Glomerular visceral epithelial cell (primary cell): ENCODE results near the gene SETDB2.
A peak's percentile ranks its signal among the peaks of the same experiment; 100 is the strongest.
"Not testable (repeated sequence)": the region's sequence is repeated elsewhere in the genome, so short reads cannot be mapped to it uniquely, and the experiment has no call there.

Experiments used
- DNase-seq: peaks from one replicate; pipeline ENCODE4 v3.0.0-alpha.2; 2016; ENCODE audit errors: extremely low spot score

The SETDB2 gene

DNA sequence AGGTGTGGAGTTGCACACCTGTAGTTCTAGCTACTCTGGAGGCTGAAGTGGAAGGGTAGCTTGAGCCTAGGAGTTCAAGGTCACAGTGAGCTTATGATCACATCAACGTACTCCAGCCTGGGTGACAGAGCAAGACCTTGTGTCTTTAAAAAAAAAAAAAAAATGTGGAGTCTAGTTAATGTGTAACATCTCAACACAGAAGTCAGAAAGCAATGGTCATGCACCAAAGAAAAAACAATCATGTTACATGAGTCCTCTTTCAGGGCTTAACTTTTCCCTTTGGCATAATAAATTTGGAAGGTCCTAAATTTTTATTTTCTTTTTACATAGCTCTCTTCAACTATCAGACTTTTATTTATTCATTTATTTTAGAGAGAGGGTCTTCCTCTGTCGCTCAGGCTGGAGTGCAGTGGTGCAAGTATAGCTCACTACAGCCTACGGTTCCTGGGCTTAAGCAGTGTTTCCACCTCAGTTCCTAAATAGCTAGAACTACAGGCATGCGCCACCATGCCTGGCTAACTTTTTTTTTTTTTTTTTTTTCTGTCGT, 22.3 kb downstream of the SETDB2 start:
- DNase-seq = peak; percentile 26

DNA sequence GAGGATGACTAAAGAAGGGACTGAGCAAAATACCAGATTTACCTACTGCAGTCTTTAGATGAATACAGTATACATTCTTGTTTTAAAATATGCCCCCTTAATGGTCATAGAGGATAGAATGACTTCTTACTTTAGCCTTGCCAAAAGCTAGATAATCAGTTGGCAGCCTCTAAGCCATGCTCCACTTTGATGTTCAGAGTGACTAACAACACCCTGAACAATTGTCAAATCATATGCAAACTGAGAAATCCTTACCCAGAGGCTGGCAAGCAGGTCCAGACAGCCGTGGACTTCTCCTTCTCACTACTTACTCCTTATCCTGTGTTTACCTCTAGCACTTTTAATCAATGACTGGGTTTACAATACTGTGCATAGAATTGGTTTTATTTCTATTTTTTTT, 28.1 kb downstream of the SETDB2 start:
- no peak for DNase-seq

GRCh38 chr13:49476529-49476928, 32.5 kb downstream of the SETDB2 start:
- no peak for DNase-seq

DNA sequence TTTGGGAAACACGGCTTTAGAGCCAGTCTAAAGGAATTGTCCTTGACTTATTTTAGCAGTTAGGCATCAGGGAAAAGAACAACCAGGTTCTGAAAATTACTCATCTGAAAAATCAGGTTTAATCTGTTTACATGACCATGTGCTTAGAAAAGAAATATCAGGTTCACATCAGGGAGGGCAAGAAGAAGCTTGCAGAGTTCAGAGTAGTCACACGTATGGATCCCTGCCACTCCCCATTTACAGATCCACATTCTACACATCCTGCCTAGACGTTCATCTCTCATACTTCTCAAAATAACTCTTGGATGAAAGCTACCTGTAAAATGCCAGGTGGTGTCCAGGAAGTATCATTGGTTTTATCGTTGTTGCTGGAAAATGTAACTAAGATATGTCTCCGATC, 37.7 kb downstream of the SETDB2 start:
- no peak for DNase-seq

DNA sequence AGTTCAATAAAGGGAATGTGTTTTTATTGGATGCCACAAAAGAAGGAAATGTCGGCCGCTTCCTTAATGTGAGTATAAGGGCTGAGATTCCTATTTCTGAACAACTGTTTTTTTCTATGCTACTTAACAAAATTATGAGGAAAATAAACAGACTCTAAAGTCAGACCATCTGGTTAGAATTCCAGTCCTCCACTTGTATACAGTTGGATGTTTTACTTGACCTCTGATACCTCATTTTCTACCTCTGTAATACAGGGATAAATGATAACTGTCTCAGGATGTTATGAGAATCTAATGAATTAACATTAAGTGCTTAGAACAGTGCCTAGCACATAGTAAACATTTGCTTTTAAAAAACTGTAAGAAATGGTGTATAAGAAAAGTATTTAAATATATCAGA, 44.5 kb downstream of the SETDB2 start:
- DNase-seq = no peak

DNA sequence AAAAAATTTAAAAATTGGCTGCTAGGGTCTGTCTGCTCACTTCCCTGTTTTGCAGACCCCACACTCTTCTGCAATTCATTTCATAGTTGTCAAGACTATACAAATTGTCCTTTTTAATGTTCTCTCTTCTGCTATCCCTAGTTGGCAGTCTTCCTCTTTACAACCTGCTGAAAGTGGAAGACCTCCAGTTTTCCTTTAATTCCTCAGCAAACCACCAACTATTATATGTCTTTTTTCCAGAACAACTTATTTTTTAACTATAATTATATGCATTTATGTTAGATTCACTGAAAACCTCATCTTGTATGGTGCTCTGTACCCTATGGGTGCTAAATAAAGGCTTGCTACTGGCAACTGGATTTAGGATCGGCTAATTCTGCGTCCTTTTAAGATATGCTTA, 50.6 kb downstream of the SETDB2 start:
- DNase-seq = no peak

DNA sequence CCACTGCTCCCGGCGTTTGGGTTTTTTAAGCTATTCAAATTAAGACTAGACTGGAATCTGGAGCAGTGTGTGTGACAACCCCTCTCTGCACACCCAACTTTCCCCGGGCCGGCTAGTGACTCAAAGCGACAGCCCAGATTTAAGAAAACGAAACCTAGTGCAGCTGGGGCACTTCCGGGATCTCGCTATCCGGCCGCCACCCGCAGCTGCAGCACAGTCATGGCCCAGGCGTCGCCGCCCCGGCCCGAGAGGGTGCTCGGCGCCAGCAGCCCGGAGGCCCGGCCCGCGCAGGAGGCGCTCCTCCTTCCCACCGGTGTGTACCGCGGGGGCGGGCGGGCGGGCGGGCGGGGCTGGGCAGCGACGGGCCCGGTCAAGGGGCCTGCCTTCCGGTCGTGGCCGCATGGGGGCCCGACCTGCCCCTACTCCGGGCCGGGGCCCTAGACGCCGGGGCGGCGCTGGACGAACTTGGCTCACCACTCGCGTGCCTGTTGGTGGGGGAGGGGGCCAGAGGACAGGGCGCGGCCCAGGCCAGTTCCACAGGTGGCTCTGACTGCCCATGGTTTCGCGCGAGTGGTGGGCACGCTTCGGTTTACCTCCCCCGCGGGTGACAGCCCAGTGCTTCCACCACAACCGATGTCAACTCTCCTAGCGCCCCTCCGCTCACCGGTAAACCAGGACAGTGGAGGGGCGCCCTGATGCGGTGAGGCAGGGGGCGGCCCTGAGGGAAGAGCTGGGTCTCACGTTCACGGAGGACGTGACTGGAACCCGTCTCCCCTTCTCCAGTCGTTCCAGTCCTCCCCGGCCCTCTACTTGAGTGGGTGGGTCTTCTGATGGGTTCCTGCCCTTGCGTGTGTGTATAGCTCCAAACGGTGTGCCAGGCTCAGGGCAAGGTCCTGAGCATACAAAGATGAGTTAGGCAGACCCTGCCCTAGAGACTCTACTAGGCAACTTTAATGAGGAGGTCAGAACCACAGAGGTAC, 52.0 kb downstream of the SETDB2 start, which contains the start of gene PHF11:
Gene PHF11, plus strand, starts transcription at position 171 of the 980 bp plus-strand sequence. Its CDS starts 49 bp downstream, at position 220.
- peak; percentile 83 for DNase-seq

DNA sequence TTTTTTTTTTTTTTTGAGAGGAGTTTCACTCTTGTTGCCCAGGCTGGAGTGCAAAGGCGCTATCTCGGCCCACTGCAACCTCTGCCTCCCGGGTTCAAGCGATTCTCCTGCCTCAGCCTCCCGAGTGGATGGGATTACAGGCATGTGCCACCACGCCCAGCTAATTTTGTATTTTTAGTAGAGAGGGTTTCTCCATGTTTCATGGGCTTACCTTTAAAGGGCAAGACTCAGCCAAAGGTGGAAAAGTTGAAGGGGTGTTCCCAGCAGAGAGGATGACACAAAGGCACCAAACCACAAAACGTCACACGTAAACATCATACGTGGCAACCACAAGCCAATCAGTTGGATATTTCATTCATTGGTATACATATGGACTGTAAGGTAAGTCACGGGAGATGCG, 52.8 kb downstream of the SETDB2 start:
- not testable (repeated sequence) for DNase-seq

DNA sequence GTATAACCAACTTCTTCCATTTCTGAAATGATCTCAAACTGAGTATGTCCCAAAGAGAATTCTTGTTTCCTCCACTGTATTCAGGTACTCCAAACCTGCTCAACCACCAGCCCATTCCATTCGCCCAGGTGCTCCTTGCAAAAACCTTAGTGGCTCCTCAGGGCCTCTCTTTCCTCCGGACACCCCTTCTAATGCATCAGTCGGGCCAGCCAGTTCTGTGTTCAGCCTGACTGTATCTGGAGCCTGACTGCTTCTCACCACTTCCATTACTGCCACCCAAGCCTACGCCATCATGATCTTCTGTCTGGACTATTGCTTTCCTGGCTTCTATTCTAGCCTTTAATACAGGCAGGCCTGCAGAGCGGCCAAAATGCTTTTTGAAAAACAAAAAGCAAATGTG, 53.2 kb downstream of the SETDB2 start:
- DNase-seq = no peak

DNA sequence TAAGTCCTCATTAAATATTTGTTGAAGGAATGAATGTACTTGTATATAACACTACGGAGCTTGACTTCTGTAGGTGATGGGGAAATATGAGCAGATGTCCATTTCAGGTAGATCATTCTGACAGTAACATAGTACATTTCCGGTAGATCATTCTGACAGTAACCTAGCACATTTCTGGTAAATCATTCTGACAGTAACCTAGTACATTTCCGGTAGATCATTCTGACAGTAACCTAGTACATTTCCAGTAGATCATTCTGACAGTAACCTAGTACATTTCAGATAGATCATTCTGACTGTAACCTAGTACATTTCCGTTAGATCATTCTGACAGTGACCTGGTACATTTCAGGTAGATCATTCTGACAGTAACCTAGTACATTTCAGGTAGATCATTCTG, 54.1 kb downstream of the SETDB2 start:
- DNase-seq = no peak

DNA sequence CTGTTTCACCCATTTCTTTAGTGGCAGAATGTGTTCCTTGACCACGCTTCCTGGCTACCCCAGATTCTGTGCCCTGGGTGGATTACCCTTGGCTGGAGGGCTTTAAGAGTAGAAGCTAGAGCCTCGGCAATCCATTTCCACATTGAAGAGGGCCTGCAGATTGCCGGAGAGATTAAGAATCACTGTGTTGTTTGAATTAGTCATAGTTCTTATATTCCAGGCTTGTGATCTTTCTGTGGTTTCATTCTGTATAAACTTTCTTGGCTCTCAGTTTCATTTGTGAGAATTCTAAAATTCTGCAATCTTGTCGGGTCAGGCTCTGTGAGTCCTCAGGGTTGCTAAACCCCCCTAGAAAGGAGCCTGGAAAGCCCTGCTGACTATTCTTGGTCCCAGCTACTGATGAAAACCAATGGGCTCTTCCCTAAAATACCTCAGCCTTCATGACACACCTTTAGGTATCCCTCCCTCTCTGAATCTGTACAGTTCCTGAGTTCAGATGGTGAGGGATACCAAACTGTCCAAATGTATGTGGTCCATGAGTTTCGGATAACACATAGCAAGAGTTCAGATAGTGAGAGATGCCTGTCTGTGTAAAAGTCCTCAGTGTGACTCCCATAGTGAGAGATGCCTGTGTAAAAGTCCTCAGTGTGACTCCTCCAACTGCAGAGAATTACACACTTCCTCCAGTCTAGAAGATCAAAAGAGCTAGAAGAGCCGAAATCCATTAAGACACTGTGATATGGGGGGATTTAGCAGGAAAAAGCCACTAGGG, 56.0 kb downstream of the SETDB2 start:
- peak; percentile 30 for DNase-seq

GRCh38 chr13:49502954-49503353, 58.9 kb downstream of the SETDB2 start:
- no peak for DNase-seq

- no peak for DNase-seq
Measured at GRCh38 chr13:49503951-49504350, 59.9 kb downstream of the SETDB2 start.

DNA sequence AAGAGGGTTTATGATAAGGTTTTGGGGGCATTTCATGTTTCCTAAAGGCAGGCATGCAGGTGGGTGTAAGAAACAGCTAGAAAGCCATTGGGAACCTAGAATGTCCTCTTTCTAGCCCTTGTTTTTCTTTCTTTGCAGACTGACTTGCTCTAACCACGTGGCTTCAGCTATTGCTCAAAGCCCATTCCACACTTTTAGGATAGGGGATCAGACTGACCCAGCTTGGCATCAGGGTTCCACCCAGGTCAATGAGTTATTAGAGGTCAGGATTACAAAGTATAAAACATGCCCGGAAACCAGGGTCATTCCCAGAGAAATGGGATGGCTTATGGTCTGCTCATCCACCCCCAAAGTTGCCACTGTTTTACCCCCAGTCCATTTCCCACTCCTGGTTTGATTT, 68.5 kb downstream of the SETDB2 start:
- no peak for DNase-seq

- no peak for DNase-seq
Measured at GRCh38 chr13:49516467-49516866, 72.4 kb downstream of the SETDB2 start.

DNA sequence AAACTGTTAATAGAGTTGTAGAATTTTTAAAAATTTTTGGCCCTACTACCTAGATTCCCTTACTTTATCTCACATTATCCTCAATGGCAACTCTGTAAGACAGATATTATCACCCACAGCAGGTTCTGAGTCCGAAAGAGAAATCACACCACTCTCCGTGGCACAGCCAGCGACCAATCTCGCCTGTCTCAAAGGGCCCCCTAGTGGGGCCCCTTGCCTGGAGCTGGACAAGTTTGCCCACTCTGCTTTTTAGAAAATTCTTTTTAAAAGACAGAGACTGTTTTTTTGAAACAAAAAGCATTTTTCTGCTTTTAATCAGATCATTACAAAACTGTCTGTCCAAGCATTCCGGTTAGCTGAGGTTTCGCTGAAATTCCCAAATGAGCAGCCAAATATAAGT, 73.4 kb downstream of the SETDB2 start:
- DNase-seq = no peak

- no peak for DNase-seq
Measured at GRCh38 chr13:49521224-49521623, 77.2 kb downstream of the SETDB2 start.

- no peak for DNase-seq
Measured at GRCh38 chr13:49524740-49525501, 80.8 kb downstream of the SETDB2 start.

DNA sequence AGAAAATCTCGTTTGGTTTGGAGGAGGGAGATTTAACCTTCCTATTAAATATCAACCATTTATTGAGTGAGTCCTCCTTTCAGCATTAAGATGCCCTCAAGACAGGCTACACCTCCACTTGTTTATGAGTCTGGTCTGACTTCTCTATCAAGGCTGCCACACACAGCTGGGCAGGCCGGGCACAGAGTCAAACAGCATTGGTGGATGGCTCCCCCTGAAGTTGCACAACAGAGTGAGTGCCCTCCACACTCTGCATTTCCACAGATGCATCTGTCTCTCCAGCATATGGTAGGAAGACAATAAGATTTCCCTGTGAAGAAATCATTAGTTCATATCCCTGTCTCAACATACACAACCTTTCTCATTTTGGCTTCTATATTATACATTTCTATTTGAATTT, 83.0 kb downstream of the SETDB2 start:
- no peak for DNase-seq

DNA sequence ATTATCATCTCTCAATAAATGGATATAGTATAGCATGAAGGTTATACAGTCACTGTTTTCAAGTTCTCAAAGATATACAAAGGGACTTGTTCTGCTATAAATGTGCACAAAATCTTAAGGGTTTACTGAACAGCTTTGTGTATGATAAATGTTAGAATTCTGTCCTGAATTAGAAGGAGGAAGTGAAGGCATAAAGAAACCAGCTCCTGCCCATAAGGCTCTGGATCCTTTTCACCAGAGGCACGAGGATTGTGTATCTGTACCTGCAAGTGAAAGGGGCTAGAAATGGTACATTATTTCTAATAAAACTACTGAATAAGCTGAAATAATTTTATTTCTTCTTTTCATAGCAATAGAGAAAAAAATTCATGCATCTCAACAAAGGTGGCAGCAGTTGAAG, 84.1 kb downstream of the SETDB2 start:
- no peak for DNase-seq

DNA sequence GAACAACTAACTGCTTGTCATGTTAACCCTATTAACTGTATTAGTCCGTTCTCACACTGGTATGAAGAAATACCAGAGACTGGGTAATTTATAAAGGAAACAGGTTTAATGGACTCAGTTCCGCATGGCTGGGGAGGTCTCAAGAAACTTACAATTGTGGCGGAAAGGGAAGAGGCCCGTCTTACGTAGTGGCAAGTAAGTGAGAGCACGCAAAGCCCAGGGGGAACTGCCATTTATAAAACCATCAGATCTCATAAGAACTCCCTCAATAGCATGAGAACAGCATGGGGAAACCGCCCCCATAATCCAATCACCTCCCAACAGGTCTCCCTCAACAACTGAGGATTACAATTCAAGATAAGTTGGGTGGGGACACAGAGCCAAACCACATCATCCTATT, 86.4 kb downstream of the SETDB2 start:
- no peak for DNase-seq

GRCh38 chr13:49532593-49532992, 88.5 kb downstream of the SETDB2 start:
- DNase-seq = no peak
